Stimulated activated CD4-positive, alpha-beta T cell treated with anti-CD3 and anti-CD28 coated beads, Interleukin-15, amount 100 ng/mL, for 1 hour (primary cell): Measurements from ENCODE around the gene EML5.

ENCODE experiments used
- DNase-seq, 2 donors: peaks; one replicate each; pipeline ENCODE4 v3.0.0-alpha.2; 2020; ENCODE audit warnings: low read depth in 1 of 2, low spot score in 1 of 2

The EML5 gene

DNA sequence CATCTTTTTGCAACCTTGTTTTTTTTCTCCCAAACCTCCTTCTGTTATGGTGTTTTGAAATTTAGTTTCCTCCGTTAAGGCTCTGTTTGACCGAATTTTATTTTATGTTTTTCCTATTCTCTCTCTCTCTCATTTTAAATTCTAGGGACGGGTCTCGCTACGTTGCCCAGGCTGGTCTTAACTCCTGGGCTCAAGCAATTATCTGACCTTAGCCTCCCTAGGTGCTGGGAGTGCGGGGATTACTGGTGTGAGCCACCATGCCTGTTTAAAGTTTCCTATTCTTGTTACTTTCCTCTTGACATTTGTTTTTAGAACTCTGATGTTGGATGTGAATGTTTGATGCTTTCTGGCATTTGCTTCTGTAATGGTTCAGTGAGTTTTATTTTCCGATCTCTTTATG lies 228.9 kb downstream of the EML5 start:
- no peak for DNase-seq

DNA sequence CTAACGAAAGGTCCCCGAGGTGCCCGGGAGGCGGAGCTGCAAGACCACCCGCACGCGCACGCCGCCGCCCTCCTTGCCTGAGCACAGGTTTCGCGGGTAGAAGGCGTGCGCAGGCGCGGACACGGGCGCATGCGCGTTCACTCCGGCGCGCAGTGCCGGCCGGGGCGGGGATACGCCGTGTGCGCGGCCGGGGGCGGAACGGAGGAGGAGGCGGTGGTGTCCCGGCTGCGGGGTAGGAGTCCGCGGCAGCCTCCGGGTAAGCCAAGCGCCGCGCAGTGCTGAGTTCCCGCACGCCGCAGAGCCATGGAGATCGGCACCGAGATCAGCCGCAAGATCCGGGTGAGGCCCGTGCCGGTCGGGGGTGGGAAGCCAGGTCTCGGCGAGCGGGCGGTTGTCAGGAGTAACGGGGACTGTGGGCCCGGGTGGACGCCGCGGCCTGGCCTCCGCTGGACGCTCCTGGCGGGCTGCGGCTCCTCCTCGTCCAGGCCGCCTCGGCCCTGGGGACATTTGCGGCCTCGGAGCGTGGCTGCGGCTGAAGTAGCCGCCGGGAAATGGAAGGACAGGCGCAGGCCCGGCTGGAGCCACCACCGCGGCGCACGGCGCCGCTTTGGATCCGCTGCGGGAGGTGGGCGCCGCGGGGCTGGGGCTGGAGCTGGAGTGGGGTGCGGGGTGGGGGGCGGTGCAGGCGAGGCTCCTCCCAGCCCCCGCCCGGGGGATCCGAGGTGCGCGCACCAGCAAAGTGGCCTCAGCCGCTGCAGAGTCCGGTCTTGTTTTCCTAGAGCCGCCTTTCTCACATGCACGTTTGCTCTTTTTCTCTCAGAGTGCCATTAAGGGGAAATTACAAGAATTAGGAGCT lies 229.7 kb downstream of the EML5 start, which contains the start of gene ZC3H14:
ZC3H14 (plus strand) TSS at position 207 of the 856 bp plus-strand sequence; CDS start at position 304, 97 bp downstream.
- DNase-seq: peak; percentile 80 to 81

DNA sequence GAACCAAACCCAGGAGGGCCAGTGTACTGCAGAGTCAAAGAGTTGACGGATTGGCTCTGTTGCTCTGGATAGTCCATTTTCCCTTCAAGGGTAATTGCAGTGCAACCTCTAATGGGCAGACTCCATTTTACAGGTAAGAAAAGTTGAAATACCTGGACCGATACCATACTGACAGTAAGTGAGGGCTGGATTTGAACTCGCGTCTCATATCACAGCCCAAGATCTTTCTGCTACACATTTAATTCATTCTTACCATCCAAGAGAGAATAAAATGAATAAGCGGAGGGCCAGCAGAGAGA lies 230.3 kb downstream of the EML5 start:
- DNase-seq: no peak
